Mesenchymal stem cell (in vitro differentiated cells and primary cell): Measurements from ENCODE around the gene SLC25A29.
"Not testable (repeated sequence)": the region's sequence is repeated elsewhere in the genome, so short reads cannot be mapped to it uniquely, and the experiment has no call there.

ENCODE experiments used
- DNase-seq: peaks from one replicate; pipeline ENCODE4 v3.0.0-alpha.2; 2013
- H2AFZ ChIP-seq: one replicate; pipeline ENCODE4 v1.6.1; 2013; ENCODE audit warnings: low read depth, mild to moderate bottlenecking, control low read depth, inconsistent platforms, low read length, moderate library complexity
- H2AK5ac ChIP-seq: 2 replicates; pipeline ENCODE4 v1.6.1; 2013; ENCODE audit warnings: low read length, moderate library complexity, mild to moderate bottlenecking, inconsistent platforms; ENCODE audit not compliant: severe bottlenecking
- H2BK120ac ChIP-seq: one replicate; pipeline ENCODE4 v1.6.1; 2013; ENCODE audit warnings: low read depth, mild to moderate bottlenecking, inconsistent platforms, low read length, moderate library complexity
- H2BK12ac ChIP-seq, 2 experiments: one replicate each; pipeline ENCODE4 v1.6.1; 2013; ENCODE audit warnings: inconsistent platforms in 2 of 2, low read length in 2 of 2, mild to moderate bottlenecking in 2 of 2, moderate library complexity in 2 of 2, control low read depth in 1 of 2
- H2BK15ac ChIP-seq: one replicate; pipeline ENCODE4 v1.6.1; 2013; ENCODE audit warnings: mild to moderate bottlenecking, low read depth, inconsistent platforms; ENCODE audit not compliant: poor library complexity, severe bottlenecking
- H2BK5ac ChIP-seq: 2 replicates; pipeline ENCODE4 v1.6.1; 2013; ENCODE audit warnings: low read depth, mild to moderate bottlenecking, low read length, control low read depth, inconsistent platforms; ENCODE audit not compliant: poor library complexity, severe bottlenecking
- H3K14ac ChIP-seq, 2 experiments: one replicate each; pipeline ENCODE4 v1.6.1; 2013; ENCODE audit warnings: inconsistent platforms in 2 of 2, low read length in 2 of 2, control low read depth in 1 of 2, mild to moderate bottlenecking in 1 of 2, moderate library complexity in 1 of 2
- H3K18ac ChIP-seq, 2 experiments: one replicate each; pipeline ENCODE4 v1.6.1; 2013; ENCODE audit warnings: inconsistent platforms in 2 of 2, low read length in 2 of 2, control low read depth in 1 of 2, low read depth in 1 of 2, mild to moderate bottlenecking in 1 of 2
- H3K23ac ChIP-seq, 2 experiments: one replicate each; pipeline ENCODE4 v1.6.1; 2013; ENCODE audit warnings: inconsistent platforms in 2 of 2, low read length in 2 of 2, mild to moderate bottlenecking in 2 of 2, moderate library complexity in 2 of 2, control low read depth in 1 of 2
- H3K27ac ChIP-seq: 2 replicates; pipeline ENCODE4 v1.5.1; 2013; ENCODE audit warnings: mild to moderate bottlenecking, moderate library complexity, low read length, control low read depth, inconsistent platforms; ENCODE audit not compliant: poor library complexity, severe bottlenecking
- H3K27me3 ChIP-seq, 2 experiments: 2 replicates each; pipeline versions ENCODE4 v1.6.1 to v1.7.0; 2013; ENCODE audit warnings: low read length in 2 of 2, mild to moderate bottlenecking in 2 of 2, moderate library complexity in 2 of 2, control low read depth in 1 of 2, inconsistent platforms in 1 of 2; ENCODE audit not compliant: control insufficient read depth in 1 of 2, insufficient read depth in 1 of 2
- H3K36me3 ChIP-seq, 2 experiments: 2 replicates each; pipeline versions ENCODE4 v1.6.1 to v1.7.0; 2013; ENCODE audit warnings: low read length in 2 of 2, control low read depth in 1 of 2, inconsistent platforms in 1 of 2, low read depth in 1 of 2, mild to moderate bottlenecking in 1 of 2; ENCODE audit not compliant: insufficient read depth in 2 of 2, control insufficient read depth in 1 of 2
- H3K4ac ChIP-seq, 2 experiments: one replicate each; pipeline ENCODE4 v1.6.1; 2013; ENCODE audit warnings: inconsistent platforms in 2 of 2, low read length in 2 of 2, mild to moderate bottlenecking in 2 of 2, moderate library complexity in 2 of 2, control low read depth in 1 of 2, low read depth in 1 of 2
- H3K4me1 ChIP-seq: 2 replicates; pipeline ENCODE4 v1.6.1; 2013; ENCODE audit warnings: low read depth, low read length, control low read depth; ENCODE audit not compliant: control insufficient read depth, insufficient read depth
- H3K4me2 ChIP-seq: 2 replicates; pipeline ENCODE4 v1.6.1; 2013; ENCODE audit warnings: low read length, mild to moderate bottlenecking, inconsistent platforms; ENCODE audit not compliant: poor library complexity, severe bottlenecking
- H3K4me3 ChIP-seq, 2 experiments: 2 replicates each; pipeline versions ENCODE4 v1.5.1 to v1.7.0; 2013; ENCODE audit warnings: low read length in 2 of 2, mild to moderate bottlenecking in 2 of 2, control low read depth in 1 of 2, low read depth in 1 of 2; ENCODE audit not compliant: insufficient read depth in 1 of 2
- H3K79me1 ChIP-seq: replicated peaks from 2 replicates; pipeline ENCODE4 v1.6.1; 2013; ENCODE audit warnings: mild to moderate bottlenecking, control low read depth, low read length, inconsistent platforms; ENCODE audit not compliant: poor library complexity, severe bottlenecking
- H3K9ac ChIP-seq: 2 replicates; pipeline ENCODE4 v1.7.0; 2013; ENCODE audit warnings: mild to moderate bottlenecking, low read length, moderate library complexity
- H3K9me3 ChIP-seq: 2 replicates; pipeline ENCODE4 v1.7.0; 2013; ENCODE audit warnings: mild to moderate bottlenecking, low read length; ENCODE audit not compliant: control insufficient read depth
- H4K8ac ChIP-seq: one replicate; pipeline ENCODE4 v1.6.1; 2013; ENCODE audit warnings: inconsistent platforms, mild to moderate bottlenecking, low read length, moderate library complexity
- H4K91ac ChIP-seq: one replicate; pipeline ENCODE4 v1.6.1; 2013; ENCODE audit warnings: mild to moderate bottlenecking, low read length, inconsistent platforms
- WGBS: methylation state at CpG from one replicate; pipeline ENCODE4 v1.1.7; 2013; ENCODE audit warnings: mixed read lengths; 5-methylcytosine and 5-hydroxymethylcytosine counted together

The SLC25A29 gene

GRCh38 chr14:100298551-100299237 lies 7.5 kb downstream of the SLC25A29 start:
- no peak overlapping the region for H2AFZ ChIP-seq
- H3K79me1 ChIP-seq, result peaks cover 47% of the 10 kb centered on the region
- H2AK5ac ChIP-seq, result no peak overlapping the region
- no peaks in the 10 kb centered on the region for H3K9me3 ChIP-seq
- peaks cover 16% of the 10 kb centered on the region for H3K4me1 ChIP-seq
- H2BK120ac ChIP-seq, result no peak overlapping the region
- 95% methylated on average over 14 of the region's 14 CpGs for WGBS
- no peak overlapping the region for H4K91ac ChIP-seq
- no peak for DNase-seq
- no peak overlapping the region for H2BK15ac ChIP-seq
- no peak overlapping the region for H3K18ac ChIP-seq
- peak overlapping the region in 1 of 2 experiments; percentile 50 for H2BK12ac ChIP-seq
- peaks cover 9 to 46% of the 10 kb centered on the region in 2 experiments for H3K36me3 ChIP-seq
- H3K4me3 ChIP-seq, result no peak overlapping the region
- H3K14ac ChIP-seq, result no peak overlapping the region
- H3K23ac ChIP-seq, result no peak overlapping the region
- H3K27ac ChIP-seq, result no peak overlapping the region
- peak overlapping the region; percentile 23 for H4K8ac ChIP-seq
- no peak overlapping the region for H3K4ac ChIP-seq
- no peak overlapping the region for H3K4me2 ChIP-seq
- H3K9ac ChIP-seq, result no peak overlapping the region
- no peak overlapping the region for H2BK5ac ChIP-seq
- no peaks in the 10 kb centered on the region for H3K27me3 ChIP-seq

- Histone ChIP-seq H2AK5ac (no peak overlapping the region), H2BK12ac (peak overlapping the region in 1 of 2 experiments; percentile 21), H3K4me1 (peaks cover 17% of the 10 kb centered on the region), H3K27me3 (no peaks in the 10 kb centered on the region), H3K4me3 (peak overlapping the region; percentile 9 to 71), H3K9me3 (no peaks in the 10 kb centered on the region), H3K4me2 (no peak overlapping the region), H3K23ac (no peak overlapping the region), H4K8ac (peak overlapping the region; percentile 66), H2BK5ac (no peak overlapping the region), H3K79me1 (peaks cover 50% of the 10 kb centered on the region), H2AFZ (no peak overlapping the region), H4K91ac (peak overlapping the region; percentile 64), H3K4ac (peak overlapping the region; percentile 13 to 66), H3K9ac (peak overlapping the region; percentile 82), H3K18ac (peak overlapping the region; percentile 58 to 72), H3K36me3 (peaks cover 9 to 52% of the 10 kb centered on the region in 2 experiments), H3K27ac (no peak overlapping the region), H3K14ac (no peak overlapping the region), H2BK15ac (peak overlapping the region; percentile 26), H2BK120ac (peak overlapping the region; percentile 0)
- DNase-seq, result peak; percentile 92
- WGBS, result 56% methylated on average over 24 of the region's 30 CpGs
Measured at GRCh38 chr14:100297320-100298300, 8.6 kb downstream of the SLC25A29 start.

GRCh38 chr14:100296729-100297128 lies 9.5 kb downstream of the SLC25A29 start:
- Histone ChIP-seq H3K9ac (peak overlapping the region; percentile 82), H3K36me3 (peaks cover 18 to 61% of the 10 kb centered on the region in 2 experiments), H3K18ac (peak overlapping the region; percentile 58), H4K8ac (peak overlapping the region; percentile 69), H3K79me1 (peaks cover 54% of the 10 kb centered on the region), H3K4me3 (peak overlapping the region in 1 of 2 experiments; percentile 71), H3K4me1 (peaks cover 19% of the 10 kb centered on the region)
- not testable (repeated sequence) for DNase-seq, H2BK12ac ChIP-seq, H3K14ac ChIP-seq, H3K27me3 ChIP-seq, H3K23ac ChIP-seq, H4K91ac ChIP-seq, H3K27ac ChIP-seq, H3K4me2 ChIP-seq, H3K9me3 ChIP-seq, H2BK5ac ChIP-seq, H2AFZ ChIP-seq, H2AK5ac ChIP-seq, H2BK15ac ChIP-seq, H3K4ac ChIP-seq, H2BK120ac ChIP-seq
- 94% methylated on average over 9 of the region's 11 CpGs for WGBS

GRCh38 chr14:100296106-100296651 lies 10.1 kb downstream of the SLC25A29 start:
- peaks cover 59% of the 10 kb centered on the region for H3K79me1 ChIP-seq
- no peak overlapping the region for H3K4ac ChIP-seq
- peaks cover 19% of the 10 kb centered on the region for H3K4me1 ChIP-seq
- H3K4me2 ChIP-seq, result no peak overlapping the region
- H3K36me3 ChIP-seq, result peaks cover 23 to 67% of the 10 kb centered on the region in 2 experiments
- no peak overlapping the region for H3K9ac ChIP-seq
- no peak overlapping the region for H3K23ac ChIP-seq
- H2BK5ac ChIP-seq, result no peak overlapping the region
- no peak overlapping the region for H3K27ac ChIP-seq
- no peak overlapping the region for H2BK15ac ChIP-seq
- DNase-seq, result no peak
- 91% methylated on average over 8 of the region's 9 CpGs for WGBS
- H4K91ac ChIP-seq, result no peak overlapping the region
- no peak overlapping the region for H3K18ac ChIP-seq
- no peaks in the 10 kb centered on the region for H3K27me3 ChIP-seq
- no peaks in the 10 kb centered on the region for H3K9me3 ChIP-seq
- no peak overlapping the region for H2BK12ac ChIP-seq
- H3K4me3 ChIP-seq, result no peak overlapping the region
- H2BK120ac ChIP-seq, result no peak overlapping the region
- H4K8ac ChIP-seq, result no peak overlapping the region
- H3K14ac ChIP-seq, result no peak overlapping the region
- H2AK5ac ChIP-seq, result no peak overlapping the region
- no peak overlapping the region for H2AFZ ChIP-seq
